K562 (cell line): ENCODE results near the gene HCRTR1. TPM values are rescaled to one million over a fixed set of nuclear protein-coding genes. Genes with fewer than 3 reads are reported as not detected.

Experiments
- BRF1 ChIP-seq: IDR thresholded peaks from 3 replicates; pipeline ENCODE4 v1.6.1; 2011; ENCODE audit warnings: borderline replicate concordance, mild to moderate bottlenecking; ENCODE audit not compliant: insufficient read length; ENCODE audit errors: extremely low read depth
- CBX1 ChIP-seq: sonication (generic); IDR thresholded peaks from 2 replicates; pipeline ENCODE4 v1.6.1; 2016; ENCODE audit warnings: antibody characterized with exemption, low read depth, mild to moderate bottlenecking
- CHD7 ChIP-seq: fragments of 200-600 bp; sonication (generic); IDR thresholded peaks from one replicate; pipeline ENCODE4 v1.6.1; 2012; ENCODE audit warnings: mild to moderate bottlenecking, low read depth, low read length, inconsistent platforms
- FOXJ2 ChIP-seq: fragments of 200-800 bp; sonication (Bioruptor generic); IDR thresholded peaks from 2 replicates; pipeline ENCODE4 v1.6.1; 2016; ENCODE audit warnings: missing genetic modification characterization, missing compliant biosample characterization
- FOXP1 ChIP-seq: sonication (generic); formaldehyde crosslinking; IDR thresholded peaks from 2 replicates; pipeline ENCODE4 v1.8.0; 2022; ENCODE audit warnings: mild to moderate bottlenecking, missing genetic modification reagents
- LCOR ChIP-seq: sonication (generic); formaldehyde crosslinking; IDR thresholded peaks from 2 replicates; pipeline ENCODE4 v1.8.0; 2022; ENCODE audit warnings: mild to moderate bottlenecking, missing genetic modification reagents
- MED1 ChIP-seq: sonication (generic); formaldehyde crosslinking; IDR thresholded peaks from 2 replicates; pipeline ENCODE4 v1.8.1; 2023; ENCODE audit warnings: missing genetic modification reagents, borderline replicate concordance
- MNT ChIP-seq, 2 experiments: fragments of 450-650 bp; conservative IDR thresholded peaks; 2 replicates each; pipeline ENCODE4 v1.6.1; 2017; ENCODE audit warnings: mild to moderate bottlenecking in 2 of 2, moderate library complexity in 2 of 2
- SETDB1 ChIP-seq: IDR thresholded peaks from one replicate; pipeline ENCODE4 v1.6.1; 2012; ENCODE audit warnings: low read length, control low read depth, inconsistent platforms
- SP1 ChIP-seq: sonication (generic); formaldehyde crosslinking; IDR thresholded peaks from 2 replicates; pipeline ENCODE4 v1.8.1; 2022; ENCODE audit warnings: mild to moderate bottlenecking, missing genetic modification reagents
- TEAD2 ChIP-seq: fragments of 450-650 bp; IDR thresholded peaks from 2 replicates; pipeline ENCODE4 v1.6.1; 2016; ENCODE audit warnings: missing genetic modification characterization, control low read depth, missing compliant biosample characterization
- ZNF551 ChIP-seq: fragments of 250-450 bp; sonication (Bioruptor Pico); IDR thresholded peaks from 2 replicates; pipeline ENCODE4 v1.5.0; 2021; ENCODE audit warnings: mild to moderate bottlenecking, moderate library complexity
- ZNF584 ChIP-seq: fragments of 200-800 bp; sonication (Bioruptor generic); IDR thresholded peaks from 2 replicates; pipeline ENCODE4 v1.6.1; 2016; ENCODE audit warnings: low read depth, mild to moderate bottlenecking, missing genetic modification characterization, missing compliant biosample characterization
- polyA plus RNA-seq, 8 experiments: library from polyadenylated mRNA; depleted of rRNA in 4 of 8; stranded (reverse) in 5 of 8; unstranded in 3 of 8; fragments of >200 nt; fragmentation: Nextera tagmentation in 2 of 8; fragmentation: Illumina TruSeq in 1 of 8; extraction: Ambion mirVana in 2 of 8; extraction: Trizol in 1 of 8; gene quantifications; 2 replicates each; pipeline versions ENCODE4 v1.2.1 to v1.2.3, GENCODE V29; 2011 to 2014; ENCODE audit warnings: inconsistent platforms in 1 of 8, missing spikeins in 1 of 8
- total RNA-seq, 7 experiments: library from RNA; depleted of rRNA in 6 of 7; stranded (reverse); fragments of >200 nt in 6 of 7; fragmentation: Illumina TruSeq in 2 of 7; extraction: Trizol in 2 of 7; gene quantifications; 2 replicates each; pipeline versions ENCODE4 v1.2.1 to v1.2.3, GENCODE V29; 2011 to 2021; ENCODE audit warnings: low replicate concordance in 1 of 7

HCRTR1 gene
- total and polyA plus RNA-seq, 9 of the 15 experiments (the other 6 are each of a cell fraction or from before 2014, with no cell fraction given), result not detected

- no peak for TF ChIP-seq CHD7
- no peak for TF ChIP-seq CBX1
- no peak for TF ChIP-seq TEAD2 (tag)
- TF ChIP-seq LCOR (CRISPR knock-in tag), result no peak
- no peak for TF ChIP-seq ZNF551 (CRISPR knock-in tag)
- no peak for TF ChIP-seq BRF1
- TF ChIP-seq FOXJ2 (tag), result no peak
- no peak for TF ChIP-seq FOXP1 (CRISPR knock-in tag)
- TF ChIP-seq MNT (conservative IDR thresholded peaks at IDR 0.05), result no peak
- TF ChIP-seq SP1 (CRISPR knock-in tag), result 0 out of 2 replicates have a peak, but pooled peaks have one; percentile 25
- TF ChIP-seq ZNF584 (CRISPR knock-in tag), result no peak
- no peak for TF ChIP-seq MED1 (CRISPR knock-in tag)
- TF ChIP-seq SETDB1, result no peak
Measured at GRCh38 chr1:31574749-31575368, 42.6 kb upstream of the HCRTR1 start (continued).
